OCI-LY3 (cell line): ENCODE results near the gene TRIM61.

Experiments
- CTCF ChIP-seq: fragments of 200-600, 300-600 bp; sonication (generic); IDR thresholded peaks from 2 replicates; pipeline ENCODE4 v1.5.1; 2014; ENCODE audit warnings: antibody characterized with exemption, low read length, low read depth
- EZH2phosphoT487 ChIP-seq: fragments of 200-600 bp; shearing (Covaris generic); IDR thresholded peaks from 2 replicates; pipeline ENCODE4 v1.6.1; 2018; ENCODE audit warnings: antibody characterized with exemption, mixed run types, low read depth

GRCh38 chr4:165006886-165007285 is 29.4 kb upstream of the TRIM61 start:
- TF ChIP-seq CTCF (no peak), EZH2phosphoT487 (no peak)
